Activated CD4-positive, alpha-beta T cell treated with anti-CD3 and anti-CD28 coated beads, Interleukin-2, amount 50 U/mL, for 24 hours (primary cell): ENCODE results near the gene PTPRN2.
"Not testable (repeated sequence)": the region's sequence is repeated elsewhere in the genome, so short reads cannot be mapped to it uniquely, and the experiment has no call there.

ENCODE experiments used
- DNase-seq, 2 donors: peaks; one replicate each; pipeline ENCODE4 v3.0.0-alpha.2; 2020; ENCODE audit warnings: low read depth in 1 of 2, low spot score in 1 of 2

PTPRN2 gene

GRCh38 chr7:157994319-157994718 is 593.3 kb downstream of the PTPRN2 start:
- DNase-seq: no peak

- no peak for DNase-seq
These were observed 594.1 kb downstream of the PTPRN2 start for GRCh38 chr7:157993406-157994105.

GRCh38 chr7:157992511-157993160 is 595.0 kb downstream of the PTPRN2 start:
- no peak for DNase-seq

GRCh38 chr7:157991761-157992160 is 595.9 kb downstream of the PTPRN2 start:
- DNase-seq: no peak

GRCh38 chr7:157991351-157991750 is 596.3 kb downstream of the PTPRN2 start:
- DNase-seq: no peak

- no peak for DNase-seq
These were observed 596.8 kb downstream of the PTPRN2 start for GRCh38 chr7:157990881-157991250.

- no peak for DNase-seq
These were observed 597.3 kb downstream of the PTPRN2 start for GRCh38 chr7:157990226-157990880.

- no peak for DNase-seq
These were observed 598.0 kb downstream of the PTPRN2 start for GRCh38 chr7:157989589-157989988.

- no peak for DNase-seq
These were observed 599.7 kb downstream of the PTPRN2 start for GRCh38 chr7:157987906-157988305.

- no peak for DNase-seq
These were observed 601.6 kb downstream of the PTPRN2 start for GRCh38 chr7:157986051-157986450.

- DNase-seq: no peak
These were observed 602.0 kb downstream of the PTPRN2 start for GRCh38 chr7:157985636-157986035.

- DNase-seq: no peak
These were observed 603.0 kb downstream of the PTPRN2 start for GRCh38 chr7:157984423-157985163.

- DNase-seq: no peak
These were observed 603.9 kb downstream of the PTPRN2 start for GRCh38 chr7:157983502-157984422.

- DNase-seq: no peak
These were observed 605.8 kb downstream of the PTPRN2 start for GRCh38 chr7:157981778-157982177.

- no peak for DNase-seq
These were observed 606.8 kb downstream of the PTPRN2 start for GRCh38 chr7:157980774-157981173.

GRCh38 chr7:157980341-157980731 is 607.3 kb downstream of the PTPRN2 start:
- not testable (repeated sequence) for DNase-seq

- no peak for DNase-seq
These were observed 607.8 kb downstream of the PTPRN2 start for GRCh38 chr7:157979636-157980340.

- no peak for DNase-seq
These were observed 608.9 kb downstream of the PTPRN2 start for GRCh38 chr7:157978766-157979165.

- DNase-seq: no peak
These were observed 609.7 kb downstream of the PTPRN2 start for GRCh38 chr7:157977717-157978496.
